GM11168 (cell line): Measurements from ENCODE around the gene GALK2.
"Not testable (repeated sequence)": the region's sequence is repeated elsewhere in the genome, so short reads cannot be mapped to it uniquely, and the experiment has no call there.

Source experiments
- in situ Hi-C: fragments of 300-500 bp; cut with MboI; formaldehyde crosslinking; loops from one replicate; pipeline ENCODE4 v1.12.0; 2022; ENCODE audit warnings: low sequenced_read_pairs; ENCODE audit not compliant: unreplicated experiment

The GALK2 gene

DNA sequence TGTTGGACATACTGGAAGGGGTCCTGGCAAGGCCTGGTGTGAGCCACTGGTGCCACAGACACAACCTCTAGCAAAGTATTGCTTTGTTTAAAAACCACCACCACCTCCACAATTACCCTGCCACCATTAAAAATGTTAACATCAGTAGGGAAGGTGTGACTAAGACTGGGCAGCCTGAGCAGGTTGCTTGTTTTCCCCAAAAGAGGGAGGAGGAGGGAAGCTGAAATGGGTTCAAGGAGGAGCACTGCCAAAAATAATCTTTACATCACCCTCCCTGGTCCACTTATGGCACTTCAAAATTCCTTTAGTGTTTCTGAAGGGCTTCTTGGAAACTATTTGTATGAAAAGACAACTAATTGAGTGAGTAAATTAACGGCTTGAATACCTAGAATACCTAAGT, 153.2 kb downstream of the GALK2 start:
- in situ Hi-C loops = no loop called here

DNA sequence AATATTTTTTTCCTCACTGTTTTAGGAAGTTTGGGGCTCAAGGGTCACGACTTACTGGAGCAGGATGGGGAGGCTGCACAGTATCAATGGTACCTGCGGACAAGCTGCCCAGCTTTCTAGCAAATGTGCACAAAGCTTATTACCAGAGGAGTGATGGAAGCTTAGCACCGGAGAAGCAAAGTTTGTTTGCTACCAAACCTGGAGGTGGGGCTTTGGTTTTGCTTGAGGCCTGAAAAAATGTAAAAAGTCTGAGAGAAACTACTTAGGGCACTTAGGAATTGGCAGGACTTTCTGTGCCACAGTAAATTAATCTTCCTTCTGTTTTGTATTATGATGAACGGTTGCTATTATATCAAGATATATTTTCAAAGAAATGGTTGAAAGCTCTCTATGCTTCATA, 157.9 kb downstream of the GALK2 start:
- in situ Hi-C loops = no loop called here

DNA sequence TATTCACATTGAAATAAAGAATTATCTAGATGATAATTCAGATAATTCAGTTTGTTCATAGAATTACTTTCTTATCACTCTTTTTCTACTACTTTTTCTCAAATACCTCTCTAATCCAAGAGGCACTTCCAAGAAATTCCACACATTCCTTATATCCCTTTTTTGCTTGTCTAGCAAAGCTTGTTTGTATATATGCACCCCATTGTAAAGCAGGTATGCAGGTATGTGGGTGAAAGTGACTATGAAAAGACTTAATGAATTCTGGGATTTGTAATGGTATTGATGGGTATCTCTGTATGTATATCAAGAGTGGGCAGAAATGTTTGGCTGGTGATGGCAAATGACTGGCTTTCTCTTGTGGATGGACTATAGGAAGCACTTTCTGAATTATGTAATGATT, 158.9 kb downstream of the GALK2 start:
- in situ Hi-C loops = no loop called here

DNA sequence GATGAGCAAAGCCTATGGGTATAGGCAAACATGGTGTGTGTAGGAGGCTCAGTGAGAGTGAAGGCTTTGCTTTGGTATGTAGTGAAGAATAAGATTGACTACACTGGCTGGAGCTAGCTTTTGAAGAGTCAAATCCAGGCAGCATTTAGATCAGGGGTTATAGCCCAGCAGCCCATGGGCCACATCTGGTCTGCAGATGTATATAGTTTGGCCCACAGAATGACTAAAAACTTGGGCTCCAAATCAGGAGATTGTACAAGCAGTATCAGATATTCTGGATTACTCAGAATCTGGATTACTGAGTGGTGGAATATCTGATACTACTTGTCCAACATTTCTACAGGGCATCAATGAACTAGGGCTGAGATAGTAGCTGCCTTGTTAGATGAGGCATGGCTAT, 160.1 kb downstream of the GALK2 start:
- in situ Hi-C loops = no loop called here

DNA sequence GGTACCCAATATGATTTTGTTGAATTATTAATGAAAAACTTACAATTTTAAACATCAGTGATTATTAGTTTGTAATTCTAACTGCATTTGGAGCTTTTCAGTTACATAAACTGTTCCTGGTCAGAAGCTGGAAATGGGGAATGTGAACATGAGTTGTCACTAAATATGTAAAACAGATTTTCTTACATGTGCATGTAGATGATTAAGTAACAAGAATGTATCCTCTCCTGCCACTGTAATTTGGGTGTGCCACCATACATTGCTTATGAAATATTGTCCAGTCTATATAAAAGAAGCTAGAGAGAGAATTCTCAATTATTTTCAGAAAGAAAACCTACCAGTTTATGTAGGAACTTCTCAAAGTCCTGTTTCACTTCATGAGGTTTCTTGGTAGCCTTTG, 161.4 kb downstream of the GALK2 start:
- in situ Hi-C loops = no loop called here

DNA sequence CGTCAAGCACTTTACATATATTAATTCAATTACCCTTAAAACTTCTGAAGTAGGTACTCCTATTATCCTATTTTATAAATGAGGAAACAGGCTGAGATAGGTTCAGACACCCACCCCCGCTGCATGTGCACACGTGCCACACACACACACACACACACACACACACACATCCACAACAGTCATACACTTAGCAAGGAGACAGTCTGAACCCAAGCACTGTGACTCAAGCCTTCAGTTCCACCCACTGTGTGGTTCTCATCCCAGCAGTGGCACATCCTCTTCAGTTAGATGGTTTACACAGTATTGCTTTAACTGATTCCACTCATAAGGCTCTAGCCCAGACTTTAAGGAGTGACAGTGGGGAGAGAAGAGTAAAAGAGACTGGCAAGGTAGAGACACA, 161.9 kb downstream of the GALK2 start:
- in situ Hi-C loops = no loop called here

DNA sequence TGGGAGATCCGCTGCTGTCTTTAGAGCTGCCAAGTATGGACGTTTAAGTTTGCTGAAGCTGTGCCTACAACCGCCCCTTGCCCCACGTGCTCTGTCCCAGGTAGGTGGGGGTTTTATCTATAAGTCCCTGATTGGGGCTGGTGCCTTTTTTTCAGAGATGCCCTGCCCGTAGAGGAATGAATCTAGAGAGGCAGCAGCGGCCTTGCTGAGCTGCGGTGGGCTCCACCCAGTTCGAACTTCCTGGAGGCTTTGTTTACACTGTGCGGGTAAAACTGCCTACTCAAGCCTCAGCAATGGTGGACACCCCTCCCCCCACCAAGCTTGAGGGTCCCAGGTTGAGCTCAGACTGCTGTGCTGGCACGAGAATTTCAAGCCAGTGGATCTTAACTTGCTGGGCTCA, 169.6 kb downstream of the GALK2 start:
- in situ Hi-C loops = no loop called here

DNA sequence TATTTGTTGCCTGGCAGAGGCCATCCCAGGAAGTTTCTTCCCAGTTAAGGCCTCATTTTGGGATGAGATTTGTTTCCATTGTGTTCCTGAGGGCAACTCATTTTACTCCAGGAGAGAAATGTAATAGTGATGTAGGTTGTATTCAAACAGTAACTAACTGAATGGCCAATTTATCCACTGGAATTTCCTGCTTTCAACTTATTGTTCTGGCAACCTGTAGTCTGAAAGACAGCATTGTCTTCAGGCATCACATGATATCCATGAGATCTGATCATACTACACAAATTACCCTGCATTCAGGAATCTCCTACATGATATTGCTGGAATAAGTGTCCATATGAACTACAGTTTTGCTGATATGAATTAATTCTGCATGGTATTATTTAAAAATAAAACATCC, 173.5 kb downstream of the GALK2 start:
- in situ Hi-C loops = no loop called here

DNA sequence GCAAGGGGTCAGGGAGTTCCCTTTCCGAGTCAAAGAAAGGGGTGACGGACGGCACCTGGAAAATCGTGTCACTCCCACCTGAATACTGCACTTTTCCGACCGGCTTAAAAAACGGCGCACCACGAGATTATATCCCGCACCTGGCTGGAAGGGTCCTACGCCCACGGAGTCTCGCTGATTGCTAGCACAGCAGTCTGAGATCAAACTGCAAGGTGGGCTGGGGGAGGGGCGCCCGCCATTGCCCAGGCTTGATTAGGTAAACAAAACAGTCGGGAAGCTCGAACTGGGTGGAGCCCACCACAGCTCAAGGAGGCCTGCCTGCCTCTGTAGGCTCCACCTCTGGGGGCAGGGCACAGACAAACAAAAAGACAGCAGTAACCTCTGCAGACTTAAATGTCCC, 184.4 kb downstream of the GALK2 start:
- in situ Hi-C loops = not testable (repeated sequence)

DNA sequence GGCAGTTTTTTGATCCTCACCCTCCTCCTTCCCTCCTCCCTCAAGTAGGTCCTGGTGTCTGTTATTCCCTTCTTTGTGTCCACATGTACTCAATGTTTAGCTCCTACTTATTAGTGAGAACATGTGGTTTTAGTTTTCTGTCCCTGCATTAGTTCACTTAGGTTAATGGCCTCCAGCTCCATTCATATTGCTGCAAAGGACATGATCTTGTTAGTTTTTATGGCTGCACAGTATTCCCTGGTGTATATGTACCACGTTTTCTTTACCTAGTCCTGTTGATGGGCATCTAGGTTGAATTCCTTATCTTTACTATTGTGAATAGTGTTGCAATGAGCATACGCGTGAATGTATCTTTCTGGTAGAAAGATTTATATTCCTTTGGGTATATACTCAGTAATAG, 191.3 kb downstream of the GALK2 start:
- in situ Hi-C loops = no loop called here

DNA sequence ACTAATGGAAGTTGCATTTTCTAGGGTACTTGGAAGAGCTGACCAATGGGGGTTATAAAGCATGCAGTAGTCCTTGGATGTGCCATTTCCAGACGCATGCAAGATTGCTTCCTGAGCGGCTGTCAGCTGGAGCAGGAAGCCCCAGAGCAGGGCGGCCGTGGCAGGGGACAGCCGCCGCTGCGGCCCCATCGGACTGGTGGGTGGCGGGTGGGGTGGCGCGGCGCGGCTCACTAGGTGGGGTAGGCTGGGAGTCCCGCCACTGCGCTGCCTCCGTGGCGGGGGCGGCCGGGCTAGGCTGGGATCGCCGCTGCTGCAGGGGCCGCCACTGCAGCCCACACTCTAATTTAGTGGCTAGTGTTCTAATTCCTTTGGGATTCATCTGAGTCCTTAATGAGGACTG, 196.4 kb downstream of the GALK2 start:
- in situ Hi-C loops = no loop called here

DNA sequence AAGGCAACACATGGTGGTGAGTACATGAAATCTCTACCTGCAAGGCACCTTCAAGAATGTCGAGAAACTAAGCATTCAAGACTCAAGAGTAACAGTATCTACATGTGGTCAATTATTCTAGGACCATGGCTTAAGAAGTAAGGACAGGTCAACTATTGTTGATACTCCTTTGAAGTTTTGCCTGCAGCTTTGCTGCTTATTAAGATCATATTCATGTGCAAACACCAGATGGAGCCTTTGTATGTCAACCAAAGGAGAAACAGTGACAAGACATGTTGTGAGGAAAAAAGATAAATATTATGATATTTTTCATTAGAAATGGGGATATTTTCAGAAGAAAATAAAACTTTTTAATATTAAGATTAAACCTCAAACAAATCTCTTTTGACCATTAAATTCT, 200.7 kb downstream of the GALK2 start:
- in situ Hi-C loops = no loop called here

DNA sequence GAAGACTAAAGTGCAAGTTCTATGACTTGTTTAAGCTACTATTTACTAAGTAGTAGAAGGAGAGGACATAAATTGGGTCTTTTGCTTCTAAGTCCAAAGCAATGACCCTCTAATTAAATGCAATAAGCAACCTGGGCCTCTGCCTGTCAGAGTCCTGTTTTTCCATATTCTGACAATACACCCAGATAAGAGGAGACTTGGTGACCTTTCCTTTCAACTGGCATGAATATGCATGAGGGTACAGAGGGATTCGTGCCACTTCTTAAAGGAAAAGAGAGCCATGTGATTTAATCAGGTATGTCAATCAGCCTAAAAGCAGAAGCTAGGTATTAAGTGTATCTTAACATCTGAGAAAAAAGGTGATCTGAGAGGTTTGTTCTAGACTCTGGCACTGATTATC, 202.3 kb downstream of the GALK2 start:
- in situ Hi-C loops = no loop called here

DNA sequence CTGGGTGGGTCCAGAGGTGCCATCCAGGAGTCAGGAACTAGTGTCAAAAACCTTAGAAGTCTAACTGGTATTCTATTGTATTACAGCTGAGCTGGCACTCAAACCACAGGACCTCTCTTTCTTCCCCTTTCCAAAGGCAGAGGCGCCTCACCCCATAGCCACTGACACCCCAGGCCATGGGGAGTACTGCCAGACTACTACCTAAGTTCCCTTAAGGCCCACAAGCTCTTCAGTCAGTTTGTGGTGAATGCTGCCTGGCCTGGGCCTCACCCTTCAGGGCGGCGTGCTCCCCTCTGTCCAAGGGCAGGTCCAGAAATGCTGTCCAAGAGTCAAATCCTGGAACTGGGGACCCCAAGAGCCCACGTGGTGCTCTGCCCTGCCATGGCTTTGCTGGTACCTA, 209.9 kb downstream of the GALK2 start:
- in situ Hi-C loops = no loop called here

DNA sequence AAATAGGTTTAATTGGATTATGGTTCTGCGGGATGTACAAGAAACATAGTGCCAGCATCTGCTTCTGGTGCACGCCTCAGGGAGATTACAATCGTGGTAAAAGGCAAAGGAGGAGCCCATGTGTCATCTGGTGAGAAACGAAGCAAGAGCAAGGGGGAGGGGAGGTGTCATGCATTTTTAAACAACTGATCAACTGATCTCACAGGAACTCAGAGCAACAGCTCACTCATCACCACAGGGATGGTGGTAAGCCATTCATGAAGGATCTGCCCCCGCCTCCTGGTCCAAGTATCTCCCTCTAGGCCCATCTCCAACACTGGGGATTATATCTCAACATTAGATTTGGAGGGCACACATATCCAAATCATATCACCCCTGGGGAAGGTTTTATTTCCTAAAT, 210.9 kb downstream of the GALK2 start:
- in situ Hi-C loops = no loop called here
